HUES48 (cell line): ENCODE results near the gene PPFIA1.
A peak's percentile ranks its signal among the peaks of the same experiment; 100 is the strongest.

Experiments used
- H3K27ac ChIP-seq: one replicate; pipeline ENCODE4 v1.7.0; 2013; ENCODE audit warnings: low read depth, low read length, inconsistent platforms
- H3K27me3 ChIP-seq: 2 replicates; pipeline ENCODE4 v1.6.1; 2013; ENCODE audit warnings: mild to moderate bottlenecking, low read length; ENCODE audit not compliant: control insufficient read depth, insufficient read depth
- H3K36me3 ChIP-seq: 2 replicates; pipeline ENCODE4 v1.6.1; 2013; ENCODE audit warnings: low read length; ENCODE audit not compliant: control insufficient read depth, insufficient read depth
- H3K4me1 ChIP-seq: 2 replicates; pipeline ENCODE4 v1.6.1; 2013; ENCODE audit warnings: mild to moderate bottlenecking, low read length; ENCODE audit not compliant: control insufficient read depth, insufficient read depth
- H3K4me3 ChIP-seq: 2 replicates; pipeline ENCODE4 v1.5.1; 2013; ENCODE audit warnings: mild to moderate bottlenecking, low read depth, low read length
- H3K9ac ChIP-seq: 2 replicates; pipeline ENCODE4 v1.6.1; 2013; ENCODE audit warnings: mild to moderate bottlenecking, low read depth, low read length, moderate library complexity
- H3K9me3 ChIP-seq: 2 replicates; pipeline ENCODE4 v1.6.1; 2013; ENCODE audit warnings: low read length; ENCODE audit not compliant: control insufficient read depth, insufficient read depth

PPFIA1 gene

DNA sequence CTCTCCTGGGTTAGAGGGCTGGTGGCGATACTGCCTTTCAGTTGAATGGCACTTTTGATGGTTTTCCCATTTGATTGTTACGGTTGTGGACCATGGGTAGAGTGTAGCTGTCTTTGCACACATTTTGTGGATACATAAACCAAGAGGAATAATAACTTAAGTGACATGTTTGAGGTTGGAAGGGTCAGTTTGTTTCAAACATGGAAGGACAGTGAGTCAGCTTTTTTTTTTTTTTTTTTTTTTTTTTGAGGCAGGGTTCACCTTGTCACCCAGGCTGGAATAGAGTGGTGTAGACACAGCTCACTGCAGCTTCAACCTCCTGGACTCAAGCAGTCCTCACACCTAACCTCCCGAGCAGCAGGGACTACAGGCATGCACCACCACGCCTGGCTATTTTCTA, 41.1 kb downstream of the PPFIA1 start:
- Histone ChIP-seq H3K27ac (no peak overlapping the region), H3K36me3 (0 out of 2 replicates have a peak, but pooled peaks cover 11% of the 10 kb centered on the region)

DNA sequence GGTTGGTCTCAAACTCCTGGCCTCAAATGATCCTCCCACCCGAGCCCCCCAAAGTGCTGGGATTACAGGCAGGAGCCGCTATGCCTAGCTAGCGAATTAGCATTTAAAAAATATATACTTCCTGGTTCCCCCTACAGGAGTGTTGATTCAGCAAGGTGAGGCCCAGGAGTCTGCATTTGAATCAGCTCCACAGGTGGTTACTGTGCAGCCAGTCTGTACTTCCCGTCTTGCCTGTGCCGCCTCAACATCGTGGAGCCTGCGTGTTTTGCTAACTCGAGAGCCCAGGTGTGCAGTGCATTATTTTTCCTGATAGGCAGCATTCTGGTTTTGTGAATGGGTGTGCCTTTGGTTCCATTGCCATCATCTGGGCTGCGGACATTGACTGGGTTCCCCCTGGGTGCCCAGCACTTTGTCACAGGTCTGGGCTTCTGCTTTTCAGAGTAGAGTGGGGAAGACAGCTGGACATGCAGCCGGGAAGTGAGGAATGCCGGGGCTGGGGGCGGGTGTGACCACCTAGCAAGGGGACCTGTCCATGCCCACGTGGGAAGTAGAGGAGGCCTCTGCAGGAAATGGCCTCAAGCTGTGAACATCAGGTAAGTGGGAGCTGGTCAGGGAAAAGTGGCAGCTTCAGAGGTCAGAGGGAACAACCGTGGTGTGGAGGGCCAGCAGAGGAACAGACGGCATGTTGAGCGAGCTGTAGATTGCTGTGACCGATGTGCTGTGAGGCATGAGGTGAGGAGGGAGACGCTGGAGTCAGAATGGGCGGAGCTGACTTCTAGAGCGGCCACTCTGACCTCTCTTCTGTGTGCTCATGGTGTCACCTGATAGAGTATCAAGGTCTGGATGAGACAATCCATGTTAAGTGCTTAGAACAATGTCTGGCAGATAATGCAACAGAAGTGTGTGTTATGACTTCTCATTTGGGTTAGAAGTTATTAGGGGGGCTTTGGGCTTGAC, 42.2 kb downstream of the PPFIA1 start:
- Histone ChIP-seq H3K9ac (no peak overlapping the region), H3K27me3 (no peaks in the 10 kb centered on the region), H3K4me3 (no peak overlapping the region), H3K4me1 (peaks cover 34% of the 10 kb centered on the region), H3K36me3 (0 out of 2 replicates have a peak, but pooled peaks cover 7% of the 10 kb centered on the region), H3K27ac (peak overlapping the region; percentile 55), H3K9me3 (no peaks in the 10 kb centered on the region)

More for the DNA sequence above, 41.1 kb downstream of the PPFIA1 start:
- H3K4me3 ChIP-seq: no peak overlapping the region
- no peaks in the 10 kb centered on the region for H3K27me3 ChIP-seq
- no peaks in the 10 kb centered on the region for H3K9me3 ChIP-seq
- peak overlapping the region; percentile 21; the same call in 1 of the 2 replicates for H3K9ac ChIP-seq
- peaks cover 30% of the 10 kb centered on the region for H3K4me1 ChIP-seq

DNA sequence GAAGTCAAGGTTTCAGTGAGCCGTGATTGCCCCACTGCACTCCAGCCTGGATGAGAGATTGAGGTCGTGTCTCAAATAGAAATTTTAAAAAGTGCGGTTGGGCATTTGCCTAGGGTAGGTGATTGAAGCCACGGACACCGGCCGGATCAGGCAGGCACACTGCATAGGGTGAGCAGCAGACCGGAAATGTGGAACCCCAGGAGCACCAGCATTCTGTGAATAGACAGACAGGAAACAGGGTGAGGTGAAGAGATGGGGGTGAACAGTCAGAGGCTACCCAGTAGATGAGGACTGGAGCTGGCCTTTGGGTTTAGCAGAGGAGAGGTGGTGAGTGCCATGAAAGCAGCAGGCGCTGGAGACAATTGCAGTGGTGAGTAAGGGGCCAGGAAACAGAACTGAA, 43.5 kb downstream of the PPFIA1 start:
- peaks cover 11% of the 10 kb centered on the region for H3K36me3 ChIP-seq
- H3K27ac ChIP-seq: no peak overlapping the region
- no peaks in the 10 kb centered on the region for H3K27me3 ChIP-seq
- no peak overlapping the region for H3K4me3 ChIP-seq
- peaks cover 39% of the 10 kb centered on the region for H3K4me1 ChIP-seq
- no peaks in the 10 kb centered on the region for H3K9me3 ChIP-seq
- no peak overlapping the region; the same call in 1 of the 2 replicates for H3K9ac ChIP-seq

DNA sequence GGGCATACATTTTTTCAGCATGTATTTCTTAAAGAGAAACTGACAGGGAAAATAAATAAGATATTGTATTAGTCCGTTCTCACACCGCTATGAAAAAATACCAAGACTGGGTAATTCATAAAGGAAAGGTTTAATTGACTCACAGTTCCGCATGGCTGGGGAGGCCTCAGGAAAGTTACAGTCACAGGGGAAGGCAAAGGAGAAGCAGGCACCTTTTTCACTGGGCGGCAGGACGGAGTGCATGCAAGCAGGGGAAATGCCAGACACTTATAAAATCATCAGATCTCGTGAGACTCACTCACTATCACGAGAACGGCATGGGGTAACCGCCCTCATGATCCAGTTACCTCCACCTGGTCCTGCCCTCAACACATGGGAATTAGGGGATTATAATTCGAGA, 44.2 kb downstream of the PPFIA1 start:
- H3K4me1 ChIP-seq: peaks cover 46% of the 10 kb centered on the region
- no peaks in the 10 kb centered on the region for H3K27me3 ChIP-seq
- H3K9ac ChIP-seq: no peak overlapping the region
- no peak overlapping the region for H3K27ac ChIP-seq
- no peak overlapping the region for H3K4me3 ChIP-seq
- H3K36me3 ChIP-seq: peaks cover 17% of the 10 kb centered on the region
- H3K9me3 ChIP-seq: no peaks in the 10 kb centered on the region

DNA sequence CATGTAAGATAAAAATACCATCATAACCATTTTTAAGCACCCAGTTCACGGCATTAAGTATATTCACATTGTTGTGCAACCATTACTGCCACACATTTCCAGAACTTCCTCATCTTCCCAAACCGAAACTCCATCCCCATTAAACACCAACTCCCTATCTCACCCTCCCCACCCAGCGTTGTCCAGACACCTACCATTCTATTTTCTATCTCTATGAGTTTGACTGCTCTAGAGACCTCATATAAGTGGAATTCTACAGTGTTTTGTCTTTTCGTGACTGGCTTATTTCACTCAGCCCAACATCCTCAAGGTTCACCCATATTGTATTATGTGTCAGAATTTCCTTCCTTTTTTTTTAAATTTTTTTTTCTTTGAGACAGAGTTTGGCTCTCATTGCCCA, 45.2 kb downstream of the PPFIA1 start:
- Histone ChIP-seq H3K9ac (no peak overlapping the region), H3K27ac (no peak overlapping the region), H3K27me3 (no peaks in the 10 kb centered on the region), H3K4me3 (no peak overlapping the region), H3K36me3 (peaks cover 27% of the 10 kb centered on the region), H3K9me3 (no peaks in the 10 kb centered on the region), H3K4me1 (peaks cover 46% of the 10 kb centered on the region)

DNA sequence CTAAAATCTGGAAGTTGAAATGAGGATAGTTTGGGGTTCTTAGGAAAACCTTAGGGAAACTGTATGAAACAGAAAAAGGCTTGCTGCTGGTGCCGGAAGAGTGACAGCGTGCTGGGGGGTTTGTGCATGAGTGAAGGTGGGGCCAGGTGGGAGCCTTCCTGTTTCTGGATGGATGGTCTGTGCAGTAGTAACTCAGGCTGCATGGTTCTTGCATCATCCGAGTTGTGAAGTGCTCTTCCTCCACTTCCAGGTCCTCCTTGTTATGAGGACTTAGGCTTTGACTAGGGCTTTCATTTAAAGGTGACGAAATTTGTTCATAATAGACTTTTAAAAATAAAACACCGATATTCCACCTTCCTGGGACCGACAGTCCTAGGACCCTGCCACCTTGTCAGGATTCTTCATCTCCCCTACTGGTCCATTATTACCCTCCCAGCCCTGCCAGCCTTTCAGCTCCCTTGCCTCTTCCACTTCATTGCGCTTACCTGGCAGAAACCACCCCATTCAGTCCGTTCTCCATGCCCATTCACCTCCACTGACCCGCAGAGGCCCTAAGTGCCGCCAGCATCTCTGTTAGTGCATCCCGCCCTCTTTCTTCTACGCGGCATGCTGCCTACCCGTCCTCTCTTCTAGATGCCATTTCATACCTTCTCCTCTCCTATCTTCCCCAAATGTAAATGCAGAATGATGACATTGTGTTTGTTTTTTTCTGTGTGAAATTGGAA, 47.3 kb downstream of the PPFIA1 start:
- peaks cover 28% of the 10 kb centered on the region for H3K4me1 ChIP-seq
- H3K36me3 ChIP-seq: peaks cover 45% of the 10 kb centered on the region
- no peak overlapping the region for H3K4me3 ChIP-seq
- H3K9ac ChIP-seq: no peak overlapping the region
- H3K9me3 ChIP-seq: no peaks in the 10 kb centered on the region
- H3K27me3 ChIP-seq: no peaks in the 10 kb centered on the region
- H3K27ac ChIP-seq: no peak overlapping the region

DNA sequence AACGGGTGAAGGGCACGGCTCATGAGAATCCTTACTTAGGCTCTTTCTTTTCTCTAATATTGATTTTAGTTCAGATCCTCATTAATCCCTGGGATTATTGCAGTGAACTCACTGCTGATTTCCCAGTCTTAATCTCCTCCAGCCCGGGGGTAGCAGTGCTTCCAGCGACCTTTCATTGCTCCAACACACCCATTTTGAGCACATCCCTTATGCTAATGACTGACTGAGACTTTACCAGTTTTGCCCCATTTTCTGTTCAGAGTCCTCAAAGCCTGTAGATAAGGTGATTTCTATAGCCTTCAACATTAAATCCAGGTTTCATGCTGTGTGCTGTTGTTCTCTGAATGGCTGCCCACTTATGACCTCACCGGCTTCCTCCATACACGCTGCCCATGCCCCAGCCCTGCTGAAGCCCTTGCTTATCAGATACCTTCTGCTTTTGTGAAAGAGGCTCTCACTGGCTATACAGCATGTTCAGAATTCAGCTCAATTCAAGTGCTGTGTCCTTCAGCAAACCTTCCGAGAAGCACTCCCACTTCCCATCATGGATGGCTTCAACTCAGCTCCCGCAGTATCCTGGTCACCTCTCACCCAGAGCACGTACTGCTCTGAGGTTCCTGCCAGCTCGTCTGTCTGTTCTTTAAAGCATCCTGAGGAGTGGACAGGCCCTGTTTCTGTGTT, 49.0 kb downstream of the PPFIA1 start:
- no peaks in the 10 kb centered on the region for H3K9me3 ChIP-seq
- H3K36me3 ChIP-seq: peaks cover 62% of the 10 kb centered on the region
- no peak overlapping the region for H3K4me3 ChIP-seq
- H3K27me3 ChIP-seq: no peaks in the 10 kb centered on the region
- peaks cover 16% of the 10 kb centered on the region for H3K4me1 ChIP-seq
- no peak overlapping the region for H3K27ac ChIP-seq
- H3K9ac ChIP-seq: no peak overlapping the region

DNA sequence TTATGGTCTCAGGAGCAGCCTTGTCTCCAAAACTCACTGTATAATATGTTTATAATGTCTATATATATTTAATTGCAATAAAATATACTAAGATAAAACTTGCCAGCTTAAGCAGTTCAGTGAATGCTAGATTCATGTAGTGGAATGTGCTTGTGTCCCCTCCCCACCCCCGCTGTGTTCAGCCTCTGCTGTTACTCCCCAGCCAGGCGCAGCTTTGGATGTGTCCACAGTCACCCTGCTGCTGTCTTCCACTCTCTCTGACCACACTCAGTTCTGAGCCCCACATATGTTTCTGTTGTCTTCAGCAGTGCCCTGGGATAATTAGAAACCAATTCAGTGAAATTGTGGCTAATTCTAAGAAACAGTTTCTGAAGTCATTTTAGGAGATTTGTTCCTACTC, 52.2 kb downstream of the PPFIA1 start:
- Histone ChIP-seq H3K9ac (no peak overlapping the region), H3K36me3 (peaks cover 91% of the 10 kb centered on the region), H3K27me3 (no peaks in the 10 kb centered on the region), H3K4me3 (no peak overlapping the region), H3K9me3 (no peaks in the 10 kb centered on the region), H3K4me1 (peaks cover 13% of the 10 kb centered on the region), H3K27ac (no peak overlapping the region)

DNA sequence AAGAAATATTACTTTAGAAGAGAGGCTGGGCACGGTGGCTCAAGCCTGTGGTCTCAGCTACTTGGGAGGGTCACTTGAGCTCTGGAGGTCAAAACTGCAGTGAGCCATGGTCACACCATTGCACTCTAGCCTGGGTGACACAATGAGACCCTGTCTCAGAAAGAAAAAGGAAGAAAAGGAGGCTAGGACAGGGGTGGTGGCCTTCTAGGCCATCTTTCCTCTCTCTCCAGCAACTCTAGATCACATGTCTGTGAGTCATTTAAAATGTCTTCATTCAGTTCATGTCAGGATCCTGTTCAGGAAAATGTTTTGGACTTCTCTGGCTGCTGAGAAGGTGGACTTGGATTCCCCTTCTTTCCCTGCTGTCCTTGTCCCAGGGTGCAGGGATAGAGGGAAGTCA, 53.3 kb downstream of the PPFIA1 start:
- Histone ChIP-seq H3K27me3 (no peaks in the 10 kb centered on the region), H3K27ac (peak overlapping the region; percentile 15), H3K36me3 (peaks cover 92% of the 10 kb centered on the region), H3K9ac (no peak overlapping the region), H3K4me1 (peaks cover 8% of the 10 kb centered on the region), H3K4me3 (no peak overlapping the region), H3K9me3 (no peaks in the 10 kb centered on the region)

DNA sequence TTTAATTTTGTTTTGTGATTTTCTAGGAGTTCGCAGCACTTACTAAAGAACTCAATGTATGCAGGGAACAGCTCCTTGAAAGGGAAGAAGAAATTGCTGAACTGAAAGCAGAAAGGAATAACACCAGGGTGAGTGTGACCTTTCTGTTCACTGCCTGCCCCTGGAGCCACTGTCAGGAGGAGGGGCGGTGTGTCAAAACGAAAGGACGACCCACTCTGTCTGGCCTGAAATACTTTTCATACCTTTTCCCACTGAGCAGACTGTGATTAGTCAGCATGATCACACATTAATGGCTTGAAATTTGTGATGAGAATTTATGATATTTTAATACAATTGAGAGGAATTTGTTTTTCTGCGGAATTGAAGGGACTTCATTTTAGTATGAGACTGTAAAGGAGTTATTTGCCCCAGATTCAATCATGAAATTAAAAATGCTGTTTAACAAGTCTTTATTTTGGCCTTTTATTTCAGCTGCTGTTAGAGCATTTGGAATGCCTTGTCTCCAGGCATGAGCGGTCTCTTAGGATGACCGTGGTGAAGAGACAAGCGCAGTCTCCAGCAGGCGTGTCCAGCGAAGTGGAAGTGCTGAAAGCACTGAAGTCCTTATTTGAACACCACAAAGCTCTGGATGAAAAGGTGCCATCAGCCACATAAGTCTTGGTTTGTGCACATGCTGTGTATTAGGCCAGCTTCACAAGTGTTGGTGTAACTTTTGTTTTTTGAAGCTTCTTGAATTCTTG, 54.1 kb downstream of the PPFIA1 start:
- H3K36me3 ChIP-seq: peaks cover 94% of the 10 kb centered on the region
- peaks cover 1% of the 10 kb centered on the region; the same call in 1 of the 2 replicates for H3K4me1 ChIP-seq
- H3K27me3 ChIP-seq: no peaks in the 10 kb centered on the region
- H3K27ac ChIP-seq: peak overlapping the region; percentile 15
- H3K9me3 ChIP-seq: no peaks in the 10 kb centered on the region
- no peak overlapping the region for H3K9ac ChIP-seq
- H3K4me3 ChIP-seq: no peak overlapping the region
